Natural killer cell treated with Interleukin-12 subunit alpha and Interleukin-12 subunit beta and Interleukin-15 and Interleukin-18, amount 100 ng/mL, for 72 hours (primary cell): ENCODE measurements around the gene RAB3A. TPM values are rescaled to one million over a fixed set of nuclear protein-coding genes. Genes with fewer than 3 reads are reported as not detected.
"Not testable (repeated sequence)": the region's sequence is repeated elsewhere in the genome, so short reads cannot be mapped to it uniquely, and the experiment has no call there.

Experiments used
- ATAC-seq, 2 donors: fragments of 150-1000 bp; cut with Tn5 transposase in 1 of 2; sonication (Bioruptor Pico), chemical (Tn5 transposase) in 1 of 2; 2 replicates each; pipeline ENCODE4 v1.10.0; 2021
- DNase-seq: peaks from one replicate; pipeline ENCODE4 v3.0.0; 2022; ENCODE audit warnings: low spot score
- H3K27ac Mint-ChIP-seq, 2 donors: 1 replicate in 1 of 2; 2 replicates in 1 of 2; pipeline ENCODE4 v1.8.0; 2022; ENCODE audit warnings: mixed read lengths in 2 of 2, mild to moderate bottlenecking in 1 of 2, moderate library complexity in 1 of 2
- H3K27me3 Mint-ChIP-seq, 2 donors: 1 replicate in 1 of 2; 2 replicates in 1 of 2; pipeline ENCODE4 v1.8.0; 2022; ENCODE audit warnings: mixed read lengths in 2 of 2
- H3K36me3 Mint-ChIP-seq: one replicate; pipeline ENCODE4 v1.8.0; 2022; ENCODE audit warnings: mixed read lengths
- H3K4me1 Mint-ChIP-seq, 2 donors: 1 replicate in 1 of 2; 2 replicates in 1 of 2; pipeline ENCODE4 v1.8.0; 2022; ENCODE audit warnings: low read depth in 2 of 2, mixed read lengths in 2 of 2, mild to moderate bottlenecking in 1 of 2
- H3K4me3 Mint-ChIP-seq: one replicate; pipeline ENCODE4 v1.8.0; 2022; ENCODE audit warnings: mixed read lengths
- H3K9me3 Mint-ChIP-seq: 2 replicates; pipeline ENCODE4 v1.8.0; 2022; ENCODE audit warnings: mixed read lengths
- total RNA-seq, 2 donors: library from RNA; stranded (reverse); gene quantifications; one replicate each; pipeline ENCODE4 v1.2.3, GENCODE V29; 2022

Gene RAB3A
- total RNA-seq, 2 donors from 2014 or later: 3.9 to 5.1 TPM

DNA sequence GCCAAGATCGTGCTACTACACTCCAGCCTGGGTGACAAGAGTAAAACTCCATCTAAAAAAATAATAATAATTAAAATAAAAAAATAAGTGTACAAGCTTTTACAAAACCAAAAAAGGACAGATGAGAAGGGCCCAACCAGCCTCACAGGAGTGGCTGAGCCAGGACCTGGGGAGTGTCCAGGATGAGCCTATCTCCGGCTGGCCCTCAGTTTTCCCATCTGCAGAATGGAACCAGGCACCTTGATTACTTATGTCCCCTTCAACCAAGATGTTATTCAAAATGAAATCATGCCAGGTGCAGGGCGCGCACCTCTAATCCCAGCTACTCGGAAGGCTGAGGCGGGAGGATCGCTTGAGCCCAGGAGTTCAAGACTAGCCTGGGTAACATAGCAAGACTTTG lies 39.8 kb downstream of the RAB3A start:
- ATAC-seq: no peak
- H3K36me3 Mint-ChIP-seq: peaks cover 7% of the 10 kb centered on the region
- no peak overlapping the region for H3K4me3 Mint-ChIP-seq

DNA sequence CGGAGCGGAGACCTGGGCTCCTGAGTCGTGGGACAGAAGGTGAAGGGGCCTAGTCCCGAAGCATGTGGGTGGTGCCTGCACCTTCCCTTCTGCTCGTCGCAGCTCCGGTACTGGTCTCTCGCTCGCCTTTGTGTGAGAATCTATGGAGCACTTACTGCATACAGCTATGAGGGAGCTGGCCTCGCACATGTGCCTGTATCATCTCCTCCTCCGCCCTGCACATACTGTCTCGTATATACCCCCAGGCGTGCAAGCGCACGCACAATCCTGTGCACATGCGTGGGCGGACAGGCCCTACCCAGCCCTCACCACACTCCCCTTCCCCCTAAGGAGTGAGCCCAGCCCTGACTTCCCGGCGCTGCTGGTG lies 42.2 kb downstream of the RAB3A start:
- H3K9me3 Mint-ChIP-seq: no peaks in the 10 kb centered on the region
- no peaks in the 10 kb centered on the region for H3K27me3 Mint-ChIP-seq
- no peak for DNase-seq
- peaks cover 5% of the 10 kb centered on the region in 2 donors for H3K4me1 Mint-ChIP-seq
- H3K36me3 Mint-ChIP-seq: peaks cover 7% of the 10 kb centered on the region
- peak in 1 of 2 donors; percentile 2 for ATAC-seq
- H3K27ac Mint-ChIP-seq: no peak overlapping the region
- no peak overlapping the region for H3K4me3 Mint-ChIP-seq

More for the DNA sequence above, 39.8 kb downstream of the RAB3A start:
- DNase-seq: no peak
- Mint-ChIP-seq H3K4me1 (peaks cover 5 to 8% of the 10 kb centered on the region in 2 donors), H3K9me3 (no peaks in the 10 kb centered on the region), H3K27me3 (no peaks in the 10 kb centered on the region), H3K27ac (no peak overlapping the region)

DNA sequence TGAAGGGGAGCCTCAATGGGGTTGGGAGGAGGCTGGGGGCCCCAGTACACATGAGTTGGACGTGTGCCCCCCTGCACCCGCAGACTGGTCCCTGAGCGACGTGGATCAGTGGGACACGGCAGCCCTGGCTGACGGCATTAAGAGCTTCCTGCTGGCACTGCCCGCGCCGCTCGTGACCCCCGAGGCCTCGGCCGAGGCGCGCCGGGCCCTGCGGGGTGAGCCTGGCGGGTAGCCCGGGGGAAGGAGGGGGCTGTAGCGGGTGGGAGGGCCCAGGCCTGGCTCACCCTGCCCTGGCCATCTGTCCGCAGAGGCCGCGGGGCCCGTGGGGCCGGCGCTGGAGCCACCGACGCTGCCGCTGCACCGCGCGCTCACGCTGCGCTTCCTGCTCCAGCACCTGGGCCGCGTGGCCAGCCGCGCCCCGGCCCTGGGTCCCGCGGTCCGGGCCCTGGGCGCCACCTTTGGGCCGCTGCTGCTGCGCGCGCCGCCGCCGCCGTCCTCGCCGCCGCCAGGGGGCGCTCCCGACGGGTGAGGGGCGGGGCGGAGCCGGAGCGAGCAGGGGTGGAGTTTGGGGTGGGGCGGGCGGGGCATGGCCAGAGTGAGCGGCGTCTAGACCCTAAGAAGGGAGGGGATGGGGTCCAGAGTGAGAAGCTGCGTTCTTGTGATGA lies 42.7 kb downstream of the RAB3A start:
- Mint-ChIP-seq H3K4me3 (peak overlapping the region; percentile 68), H3K9me3 (no peaks in the 10 kb centered on the region), H3K27me3 (no peaks in the 10 kb centered on the region), H3K27ac (no peak overlapping the region), H3K4me1 (peaks cover 9% of the 10 kb centered on the region in 2 donors), H3K36me3 (peaks cover 7% of the 10 kb centered on the region)
- ATAC-seq (peak; percentile 95 to 96), DNase-seq (peak; percentile 88)

DNA sequence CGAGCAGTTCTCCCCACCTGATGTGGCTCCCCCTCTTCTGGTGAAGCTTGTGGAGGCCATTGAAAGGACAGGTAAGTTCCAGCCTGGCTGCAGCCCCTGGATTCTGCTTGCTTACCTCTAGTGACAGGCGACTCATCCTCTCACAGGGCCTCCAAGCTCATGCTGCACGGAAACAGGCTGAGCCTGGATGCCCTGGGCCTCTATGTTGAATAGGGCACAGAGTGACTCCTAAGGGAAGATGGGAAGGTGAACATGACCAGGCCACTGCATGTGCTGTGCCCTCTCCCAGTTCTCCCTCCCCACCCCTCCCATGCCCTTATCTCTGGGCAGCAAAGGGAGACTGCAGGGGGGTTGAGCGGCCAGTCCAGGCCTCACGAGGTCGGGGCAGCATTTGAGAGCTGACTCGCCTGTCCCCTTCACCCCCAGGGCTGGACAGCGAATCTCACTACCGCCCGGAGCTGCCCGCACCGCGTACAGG lies 43.3 kb downstream of the RAB3A start:
- peaks cover 1% of the 10 kb centered on the region for H3K36me3 Mint-ChIP-seq
- no peaks in the 10 kb centered on the region for H3K9me3 Mint-ChIP-seq
- peak overlapping the region; percentile 68 for H3K4me3 Mint-ChIP-seq
- peaks cover 7 to 10% of the 10 kb centered on the region in 2 donors for H3K4me1 Mint-ChIP-seq
- no peak for ATAC-seq
- no peak for DNase-seq
- H3K27me3 Mint-ChIP-seq: no peaks in the 10 kb centered on the region
- no peak overlapping the region for H3K27ac Mint-ChIP-seq

DNA sequence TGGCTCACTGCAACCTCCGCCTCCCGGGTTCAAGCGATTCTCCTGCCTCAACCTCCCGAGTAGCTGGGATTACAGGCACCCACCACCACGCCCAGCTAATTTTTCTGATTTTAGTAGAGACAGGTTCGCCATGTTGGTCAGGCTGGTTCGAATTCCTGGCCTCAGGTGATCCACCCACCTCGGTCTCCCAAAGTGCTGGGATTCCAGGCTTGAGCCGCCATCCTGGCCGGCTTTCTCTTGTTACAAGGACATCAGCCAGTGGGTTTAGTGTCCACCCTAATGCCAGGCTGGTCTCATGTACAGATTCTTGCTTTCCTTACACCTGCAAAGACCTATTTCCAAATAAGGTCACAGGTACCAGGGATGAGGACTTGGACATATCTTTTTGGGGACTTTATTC lies 44.0 kb downstream of the RAB3A start:
- H3K4me1 Mint-ChIP-seq: peaks cover 7 to 10% of the 10 kb centered on the region in 2 donors
- H3K27ac Mint-ChIP-seq: no peak overlapping the region
- no peaks in the 10 kb centered on the region for H3K27me3 Mint-ChIP-seq
- no peaks in the 10 kb centered on the region for H3K36me3 Mint-ChIP-seq
- ATAC-seq (no peak), DNase-seq (no peak)
- no peak overlapping the region for H3K4me3 Mint-ChIP-seq
- H3K9me3 Mint-ChIP-seq: no peaks in the 10 kb centered on the region

DNA sequence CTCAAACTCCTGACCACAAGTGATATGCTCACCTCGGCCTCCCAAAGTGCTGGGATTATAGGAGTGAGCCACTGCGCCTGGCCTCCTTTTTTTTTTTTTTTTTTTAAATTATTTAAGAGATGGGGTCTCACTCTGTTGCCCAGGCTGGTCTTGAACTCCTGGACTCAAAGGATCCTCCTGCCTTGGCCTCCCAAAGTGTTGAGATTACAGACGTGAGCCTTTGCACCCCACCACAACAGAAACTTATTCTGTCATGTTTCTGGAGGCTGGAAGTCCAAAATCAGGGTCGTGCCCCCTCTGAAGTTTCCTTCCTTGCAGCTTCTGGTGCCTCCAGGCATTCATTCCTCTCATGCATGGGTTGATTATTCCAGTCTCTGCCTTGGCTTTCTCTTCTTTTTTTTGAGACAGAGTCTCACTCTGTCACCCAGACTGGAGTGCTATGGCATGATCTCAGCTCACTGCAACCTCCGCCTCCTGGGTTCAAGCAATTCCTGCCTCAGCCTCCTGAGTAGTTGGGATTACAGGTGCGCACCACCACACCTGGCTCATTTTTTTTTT lies 44.7 kb downstream of the RAB3A start:
- not testable (repeated sequence) for H3K27ac Mint-ChIP-seq, H3K4me3 Mint-ChIP-seq, H3K9me3 Mint-ChIP-seq, ATAC-seq, H3K36me3 Mint-ChIP-seq, DNase-seq, H3K27me3 Mint-ChIP-seq
- H3K4me1 Mint-ChIP-seq: peaks cover 12 to 14% of the 10 kb centered on the region in 2 donors

DNA sequence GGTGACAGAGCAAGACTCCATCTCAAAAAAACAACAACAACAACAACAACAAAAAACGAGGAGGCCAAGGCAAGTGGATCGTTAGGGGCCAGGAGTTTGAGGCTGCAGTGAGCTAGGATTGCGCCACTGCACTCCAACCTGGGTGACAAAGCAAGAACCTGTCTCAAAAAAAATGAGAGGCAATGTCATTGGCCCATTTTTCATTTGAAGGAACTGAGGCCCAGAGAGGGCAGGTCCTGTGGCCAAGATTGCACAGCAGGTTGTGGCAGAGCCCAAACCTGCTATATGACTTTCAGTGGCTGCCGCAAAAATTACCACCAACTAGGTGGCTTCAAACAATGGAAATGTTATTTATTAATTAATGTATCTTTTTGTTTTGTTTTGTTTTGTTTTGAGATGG lies 45.4 kb downstream of the RAB3A start:
- H3K27ac Mint-ChIP-seq: no peak overlapping the region
- H3K36me3 Mint-ChIP-seq: no peaks in the 10 kb centered on the region
- no peaks in the 10 kb centered on the region for H3K9me3 Mint-ChIP-seq
- no peaks in the 10 kb centered on the region for H3K27me3 Mint-ChIP-seq
- ATAC-seq (no peak), DNase-seq (no peak)
- peaks cover 15 to 19% of the 10 kb centered on the region in 2 donors for H3K4me1 Mint-ChIP-seq
- no peak overlapping the region for H3K4me3 Mint-ChIP-seq

DNA sequence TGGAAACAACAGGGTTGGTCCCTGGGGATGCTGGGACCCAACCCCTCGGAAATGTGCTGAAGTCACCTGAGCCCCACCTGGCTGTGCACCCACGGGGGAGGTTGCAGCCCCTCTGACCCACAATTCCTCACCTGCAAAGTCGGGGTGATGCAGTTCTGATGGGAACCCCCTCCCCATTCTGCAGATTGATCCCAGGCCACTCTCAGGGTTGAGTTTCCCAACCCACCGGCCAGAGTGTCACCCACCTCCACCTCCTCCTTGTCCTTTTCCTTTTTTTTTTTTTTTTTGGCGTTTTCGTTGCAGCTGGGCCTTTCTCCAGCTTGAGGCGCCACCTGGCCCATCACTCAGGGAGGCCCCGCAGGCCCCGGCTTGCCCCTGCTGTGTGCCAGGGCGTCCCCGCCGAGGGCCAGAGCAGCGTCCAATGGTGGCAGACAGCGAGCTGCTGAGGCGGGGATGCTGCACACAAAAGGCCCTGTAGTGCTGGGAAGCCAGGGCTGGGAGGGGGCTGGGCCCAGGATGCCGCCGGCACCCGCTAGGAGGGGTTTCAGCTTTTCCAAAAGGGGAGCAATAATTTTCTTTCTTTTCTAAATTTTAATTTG lies 46.3 kb downstream of the RAB3A start:
- Mint-ChIP-seq H3K4me1 (peaks cover 17 to 20% of the 10 kb centered on the region in 2 donors), H3K27ac (no peak overlapping the region), H3K4me3 (no peak overlapping the region), H3K36me3 (no peaks in the 10 kb centered on the region), H3K27me3 (no peaks in the 10 kb centered on the region), H3K9me3 (no peaks in the 10 kb centered on the region)
- ATAC-seq (no peak), DNase-seq (no peak)

DNA sequence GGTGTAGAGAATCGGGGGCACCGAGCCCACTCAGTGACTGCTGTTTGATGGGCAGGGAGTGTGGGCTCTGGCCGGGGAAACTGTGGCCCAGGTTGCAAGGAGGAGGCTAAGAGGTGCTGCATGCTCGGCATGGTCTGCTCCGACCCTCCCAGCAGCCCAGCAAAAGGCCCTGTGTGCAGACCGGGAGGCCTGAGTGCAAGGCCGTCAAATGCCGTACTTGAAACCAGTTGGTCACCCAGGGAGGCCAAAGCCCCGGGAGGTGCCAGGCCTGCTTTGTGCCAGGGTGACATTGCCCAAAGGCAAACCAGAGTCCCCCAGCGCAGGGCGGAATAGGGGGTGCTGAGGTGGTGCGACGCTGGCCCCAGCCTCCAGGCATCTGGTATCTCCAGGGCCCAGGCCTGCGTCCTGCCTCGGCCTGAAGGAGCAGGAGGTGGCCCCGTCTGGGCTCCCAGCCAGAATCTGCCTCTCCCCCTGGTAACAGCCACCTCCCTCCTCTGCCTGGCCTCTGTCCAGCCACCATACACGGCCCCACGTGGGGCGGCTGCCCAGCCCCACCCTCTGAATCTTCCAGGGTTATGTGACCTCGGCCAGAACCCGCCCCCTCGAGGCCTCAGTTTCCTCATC lies 46.9 kb downstream of the RAB3A start:
- H3K4me3 Mint-ChIP-seq: no peak overlapping the region
- H3K36me3 Mint-ChIP-seq: no peaks in the 10 kb centered on the region
- H3K27me3 Mint-ChIP-seq: no peaks in the 10 kb centered on the region
- ATAC-seq (no peak), DNase-seq (no peak)
- H3K4me1 Mint-ChIP-seq: peaks cover 22 to 26% of the 10 kb centered on the region in 2 donors
- no peaks in the 10 kb centered on the region for H3K9me3 Mint-ChIP-seq
- H3K27ac Mint-ChIP-seq: no peak overlapping the region

DNA sequence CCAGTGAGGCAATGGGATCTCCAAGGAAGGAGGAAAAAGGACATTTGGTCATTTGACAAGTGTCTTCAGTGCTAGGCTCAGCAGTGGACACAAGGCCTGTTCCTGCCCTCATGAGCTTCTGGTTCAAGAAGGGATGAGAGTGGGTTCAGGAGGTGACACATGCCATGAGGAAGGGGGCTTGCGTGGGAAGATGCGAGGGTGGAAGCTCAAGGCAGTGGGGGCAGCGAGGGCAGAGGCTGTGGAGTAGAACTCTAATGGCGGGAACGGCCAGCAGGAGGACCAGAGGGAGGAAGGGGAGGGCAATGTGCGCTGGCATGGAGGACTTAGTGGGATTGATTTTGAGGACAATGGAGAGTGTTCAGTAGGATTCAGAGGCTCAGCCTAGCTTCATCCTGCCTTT lies 47.6 kb downstream of the RAB3A start:
- peaks cover 27 to 32% of the 10 kb centered on the region in 2 donors for H3K4me1 Mint-ChIP-seq
- peak overlapping the region in 1 of 2 donors; percentile 16 for H3K27ac Mint-ChIP-seq
- no peaks in the 10 kb centered on the region for H3K9me3 Mint-ChIP-seq
- H3K36me3 Mint-ChIP-seq: no peaks in the 10 kb centered on the region
- no peak for DNase-seq
- H3K27me3 Mint-ChIP-seq: no peaks in the 10 kb centered on the region
- no peak overlapping the region for H3K4me3 Mint-ChIP-seq
- ATAC-seq: no peak

DNA sequence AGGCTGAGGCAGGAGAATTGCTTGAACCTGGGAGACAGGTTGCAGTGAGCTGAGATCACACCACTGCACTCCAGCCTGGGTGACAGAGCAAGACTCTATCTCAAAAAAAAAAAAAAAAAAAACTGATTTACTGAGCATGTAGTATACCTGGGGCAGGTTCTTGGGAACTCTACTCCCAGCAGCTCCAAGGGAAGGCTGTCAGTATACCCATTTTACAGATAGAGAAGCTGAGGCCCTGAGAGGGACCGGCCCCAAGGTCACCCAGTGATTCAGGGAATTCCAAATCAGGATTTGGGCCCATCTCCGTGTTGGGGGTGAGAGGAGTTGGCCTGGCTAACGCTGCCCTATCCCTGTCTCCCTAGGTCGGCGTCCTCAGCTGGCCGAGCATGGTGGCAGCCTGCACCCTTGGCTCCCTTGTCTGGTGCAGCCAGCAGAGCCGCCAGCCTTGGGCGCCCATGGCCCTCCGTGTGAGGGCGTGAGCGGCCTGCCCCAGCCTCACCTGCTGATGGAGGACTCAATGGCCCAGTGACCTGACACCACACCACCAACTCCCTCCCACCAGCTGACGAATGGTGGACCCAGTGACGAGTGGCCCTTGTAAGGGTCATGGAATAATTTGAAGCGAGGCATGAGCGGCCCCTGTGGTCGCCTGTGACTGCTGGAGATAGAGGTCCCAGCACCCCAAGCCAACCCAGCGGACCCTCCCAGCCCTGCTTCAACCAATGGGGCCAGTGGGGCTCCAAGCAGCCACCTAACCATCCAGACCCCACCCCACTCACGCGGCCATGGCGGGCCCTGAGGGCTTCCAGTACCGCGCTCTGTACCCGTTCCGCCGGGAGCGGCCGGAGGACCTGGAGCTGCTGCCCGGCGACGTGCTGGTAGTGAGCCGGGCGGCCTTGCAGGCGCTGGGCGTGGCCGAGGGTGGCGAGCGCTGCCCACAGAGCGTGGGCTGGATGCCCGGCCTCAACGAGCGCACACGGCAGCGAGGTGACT lies 48.5 kb downstream of the RAB3A start:
- ATAC-seq (no peak), DNase-seq (no peak)
- no peaks in the 10 kb centered on the region for H3K9me3 Mint-ChIP-seq
- no peak overlapping the region for H3K4me3 Mint-ChIP-seq
- H3K4me1 Mint-ChIP-seq: peaks cover 26 to 35% of the 10 kb centered on the region in 2 donors
- H3K27ac Mint-ChIP-seq: no peak overlapping the region
- H3K27me3 Mint-ChIP-seq: no peaks in the 10 kb centered on the region
- no peaks in the 10 kb centered on the region for H3K36me3 Mint-ChIP-seq

DNA sequence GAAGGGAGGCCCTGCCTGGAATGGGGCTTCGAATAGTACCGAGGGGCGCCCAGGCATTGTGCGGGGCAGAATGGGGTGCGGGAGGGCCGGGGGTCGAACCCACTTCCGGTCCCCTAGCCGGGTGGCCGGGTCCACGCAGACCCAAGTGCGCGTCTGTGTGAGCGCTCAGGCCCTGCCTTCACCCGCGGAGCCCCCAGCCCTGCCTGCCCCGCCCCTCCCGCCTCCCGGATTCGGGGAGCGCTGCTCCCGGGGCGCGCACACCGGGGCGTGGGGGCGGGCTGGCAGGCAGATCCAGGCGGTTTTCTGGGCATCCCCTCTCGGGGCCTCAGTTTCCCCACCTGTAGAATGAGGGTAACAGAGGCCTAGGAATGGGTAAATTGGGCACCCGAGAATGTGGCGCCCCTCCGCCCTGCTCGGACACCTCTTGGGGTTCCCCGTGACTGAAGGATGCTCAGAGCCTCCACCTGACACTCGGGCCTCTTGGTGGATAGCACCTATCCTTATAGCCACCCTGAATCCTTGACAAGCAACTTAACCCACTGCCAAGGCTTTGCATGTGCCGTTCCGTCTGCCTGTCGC lies 50.2 kb downstream of the RAB3A start:
- H3K4me3 Mint-ChIP-seq: peak overlapping the region; percentile 95
- H3K27me3 Mint-ChIP-seq: no peaks in the 10 kb centered on the region
- H3K27ac Mint-ChIP-seq: peak overlapping the region; percentile 69 to 73
- H3K36me3 Mint-ChIP-seq: no peaks in the 10 kb centered on the region
- H3K9me3 Mint-ChIP-seq: no peaks in the 10 kb centered on the region
- ATAC-seq (no peak), DNase-seq (no peak)
- peaks cover 28 to 33% of the 10 kb centered on the region in 2 donors for H3K4me1 Mint-ChIP-seq
